Astrocyte of the spinal cord (primary cell): Measurements from ENCODE around the gene RPTOR.
A peak's percentile ranks its signal among the peaks of the same experiment; 100 is the strongest.

Experiments
- DNase-seq: peaks from one replicate; pipeline ENCODE4 v3.0.0; 2011; ENCODE audit warnings: low read depth, low spot score
- H3K4me3 ChIP-seq: 2 replicates; pipeline ENCODE4 v1.5.1; 2011; ENCODE audit warnings: low read depth, mild to moderate bottlenecking, low read length, moderate library complexity
- CTCF ChIP-seq: IDR thresholded peaks from 2 replicates; pipeline ENCODE4 v1.5.1; 2012; ENCODE audit warnings: low read depth, mild to moderate bottlenecking, low read length, inconsistent platforms
- in situ Hi-C: cut with HindIII; loops from 2 replicates; pipeline ENCODE4 v1.10.0; 2017; ENCODE audit warnings: low sequenced_read_pairs

The RPTOR gene

GRCh38 chr17:80850817-80851216 lies 306.2 kb downstream of the RPTOR start:
- no peak for TF ChIP-seq CTCF
- no peak overlapping the region for H3K4me3 ChIP-seq
- peak; percentile 35 for DNase-seq
- in situ Hi-C loops = no loop called here

- no peak for TF ChIP-seq CTCF
- DNase-seq = no peak
- in situ Hi-C loops = no loop called here
- H3K4me3 ChIP-seq = no peak overlapping the region
These were observed 306.8 kb downstream of the RPTOR start for GRCh38 chr17:80851277-80851925.

GRCh38 chr17:80852476-80853015 lies 307.9 kb downstream of the RPTOR start:
- no peak overlapping the region for H3K4me3 ChIP-seq
- no peak for TF ChIP-seq CTCF
- in situ Hi-C loops = no loop called here
- DNase-seq = no peak

- TF ChIP-seq CTCF = no peak
- no peak overlapping the region for H3K4me3 ChIP-seq
- in situ Hi-C loops = no loop called here
- DNase-seq = no peak
These were observed 308.4 kb downstream of the RPTOR start for GRCh38 chr17:80853076-80853475.

GRCh38 chr17:80854220-80854619 lies 309.6 kb downstream of the RPTOR start:
- TF ChIP-seq CTCF = no peak
- H3K4me3 ChIP-seq = no peak overlapping the region
- DNase-seq = no peak
- in situ Hi-C loops = no loop called here

GRCh38 chr17:80855196-80855947 lies 310.7 kb downstream of the RPTOR start:
- TF ChIP-seq CTCF = no peak
- no peak overlapping the region for H3K4me3 ChIP-seq
- in situ Hi-C loops = no loop called here
- no peak for DNase-seq
